HEK293 (cell line): ENCODE data around the gene INKA2.

Experiments
- ATF2 ChIP-seq: fragments of 450-650 bp; formaldehyde crosslinking; IDR thresholded peaks from 2 replicates; pipeline ENCODE4 v1.5.1; 2016; ENCODE audit warnings: missing biosample characterization, missing genetic modification characterization, low read depth
- CTCF ChIP-seq: fragments of 450-650 bp; formaldehyde crosslinking; IDR thresholded peaks from 2 replicates; pipeline ENCODE4 v1.5.1; 2016; ENCODE audit warnings: missing biosample characterization, missing genetic modification characterization
- GLI2 ChIP-seq: fragments of 450-650 bp; formaldehyde crosslinking; IDR thresholded peaks from 2 replicates; pipeline ENCODE4; 2017; ENCODE audit warnings: missing biosample characterization, missing genetic modification characterization, low read depth, borderline replicate concordance
- GLI4 ChIP-seq: fragments of 450-650 bp; formaldehyde crosslinking; IDR thresholded peaks from 2 replicates; pipeline ENCODE4 v1.5.1; 2016; ENCODE audit warnings: missing biosample characterization, missing genetic modification characterization
- KLF7 ChIP-seq: fragments of 450-650 bp; formaldehyde crosslinking; IDR thresholded peaks from 2 replicates; pipeline ENCODE4 v1.5.1; 2016; ENCODE audit warnings: missing biosample characterization, missing genetic modification characterization, borderline replicate concordance
- SCRT1 ChIP-seq: fragments of 450-650 bp; formaldehyde crosslinking; IDR thresholded peaks from 2 replicates; pipeline ENCODE4 v1.5.1; 2016; ENCODE audit warnings: missing biosample characterization, missing genetic modification characterization, borderline replicate concordance
- ZBTB17 ChIP-seq: fragments of 450-650 bp; formaldehyde crosslinking; IDR thresholded peaks from 2 replicates; pipeline ENCODE4 v1.5.1; 2016; ENCODE audit warnings: missing biosample characterization, missing genetic modification characterization
- ZBTB26 ChIP-seq: fragments of 450-650 bp; formaldehyde crosslinking; optimal IDR thresholded peaks from 2 replicates; pipeline ENCODE3; 2016; ENCODE audit warnings: missing biosample characterization, mild to moderate bottlenecking, missing genetic modification characterization
- ZNF341 ChIP-seq: fragments of 450-650 bp; formaldehyde crosslinking; IDR thresholded peaks from 2 replicates; pipeline ENCODE4; 2016; ENCODE audit warnings: low read depth, missing biosample characterization, missing genetic modification characterization
- ZNF404 ChIP-seq: fragments of 450-650 bp; formaldehyde crosslinking; IDR thresholded peaks from 2 replicates; pipeline ENCODE4 v1.5.1; 2017; ENCODE audit warnings: missing biosample characterization, missing genetic modification characterization
- ZNF549 ChIP-seq: fragments of 450-650 bp; IDR thresholded peaks from 2 replicates; pipeline ENCODE4 v1.5.1; 2018; ENCODE audit warnings: missing biosample characterization, missing genetic modification characterization, mild to moderate bottlenecking, inconsistent platforms, moderate library complexity
- ZNF76 ChIP-seq: fragments of 450-650 bp; formaldehyde crosslinking; IDR thresholded peaks from 2 replicates; pipeline ENCODE4; 2016; ENCODE audit warnings: low read depth, missing biosample characterization, missing genetic modification characterization, borderline replicate concordance

- TF ChIP-seq ZNF549 (tag by site-specific recombination) (no peak), ZNF404 (tag by site-specific recombination) (no peak), CTCF (tag by site-specific recombination) (peak; percentile 77), ZNF341 (tag by site-specific recombination) (no peak), ATF2 (tag by site-specific recombination) (no peak), SCRT1 (tag by site-specific recombination) (no peak), GLI4 (tag by site-specific recombination) (no peak), KLF7 (tag by site-specific recombination) (no peak), GLI2 (tag by site-specific recombination) (no peak), ZBTB17 (tag by site-specific recombination) (0 out of 2 replicates have a peak, but pooled peaks have one; percentile 26), ZBTB26 (tag by site-specific recombination) (no peak), ZNF76 (tag by site-specific recombination) (no peak)
These were observed 8.1 kb upstream of the INKA2 start for GRCh38 chr1:111747282-111747734.
